ENCODE data around the gene SMYD3.

The SMYD3 gene

GRCh38 chr1:246200738-246201137 lies 306.3 kb downstream of the SMYD3 start:
- H3K4me1 Mint-ChIP-seq = no peaks in the 10 kb centered on the region
- no peaks in the 10 kb centered on the region for H3K9me3 Mint-ChIP-seq
- DNase-seq = no peak
- no peaks in the 10 kb centered on the region for H3K27me3 Mint-ChIP-seq
- no peaks in the 10 kb centered on the region for H3K36me3 Mint-ChIP-seq
- CTCF ChIA-PET = no interaction called here
- no peak overlapping the region for H3K27ac Mint-ChIP-seq
- no peak overlapping the region for H3K4me3 Mint-ChIP-seq

DNA sequence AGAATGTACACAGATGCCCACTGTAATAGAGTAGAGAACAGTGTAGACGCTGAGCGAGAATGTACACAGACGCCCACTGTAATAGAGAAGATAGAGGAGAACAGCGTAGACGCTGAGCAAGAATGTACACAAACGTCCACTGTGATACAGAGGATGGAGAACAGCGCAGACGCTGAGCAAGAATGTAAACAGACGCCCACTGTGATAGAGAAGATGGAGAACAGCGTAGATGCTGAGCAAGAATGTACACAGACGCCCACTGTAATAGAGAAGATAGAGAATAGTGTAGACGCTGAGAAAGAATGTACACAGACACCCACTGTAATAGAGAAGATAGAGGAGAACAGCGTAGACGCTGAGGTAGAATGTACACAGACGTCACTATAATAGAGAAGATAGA lies 306.9 kb downstream of the SMYD3 start:
- CTCF ChIA-PET = no interaction called here
- Mint-ChIP-seq H3K4me1 (no peaks in the 10 kb centered on the region), H3K27ac (no peak overlapping the region), H3K36me3 (no peaks in the 10 kb centered on the region), H3K9me3 (no peaks in the 10 kb centered on the region), H3K4me3 (no peak overlapping the region), H3K27me3 (no peaks in the 10 kb centered on the region)
- DNase-seq = no peak

DNA sequence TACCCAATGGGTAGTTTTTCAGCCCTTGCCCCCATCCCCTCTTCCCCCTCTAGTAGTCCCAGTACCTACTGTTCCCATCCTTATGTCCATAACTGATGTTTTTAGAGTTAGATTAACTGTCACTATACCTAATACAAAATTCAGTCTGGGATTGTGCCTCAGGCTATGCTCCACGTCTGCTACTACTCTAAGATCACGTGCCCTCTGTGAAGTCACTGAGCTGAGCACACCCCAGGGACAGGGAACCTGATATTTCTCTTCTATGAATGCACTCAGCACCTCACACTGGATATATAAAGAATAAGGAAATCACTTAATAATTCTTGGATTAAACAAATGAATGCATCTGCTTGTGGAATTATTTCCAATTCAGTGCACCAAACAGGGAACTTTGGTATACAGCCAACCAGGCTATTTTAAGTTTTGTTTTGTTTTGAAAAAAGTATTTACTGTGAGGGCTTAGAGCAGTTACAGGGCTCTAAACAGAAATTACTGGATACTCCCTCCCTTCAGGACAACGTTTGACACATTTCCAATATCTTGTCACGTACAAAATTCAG lies 307.9 kb downstream of the SMYD3 start:
- Mint-ChIP-seq H3K27ac (no peak overlapping the region), H3K36me3 (no peaks in the 10 kb centered on the region), H3K4me3 (no peak overlapping the region), H3K9me3 (no peaks in the 10 kb centered on the region), H3K27me3 (no peaks in the 10 kb centered on the region), H3K4me1 (no peaks in the 10 kb centered on the region)
- CTCF ChIA-PET = no interaction called here
- no peak for DNase-seq

GRCh38 chr1:246198115-246198816 lies 308.8 kb downstream of the SMYD3 start:
- no peak overlapping the region for H3K27ac Mint-ChIP-seq
- no peaks in the 10 kb centered on the region for H3K9me3 Mint-ChIP-seq
- no peaks in the 10 kb centered on the region for H3K36me3 Mint-ChIP-seq
- DNase-seq = no peak
- CTCF ChIA-PET = no interaction called here
- H3K4me1 Mint-ChIP-seq = no peaks in the 10 kb centered on the region
- H3K4me3 Mint-ChIP-seq = no peak overlapping the region
- H3K27me3 Mint-ChIP-seq = no peaks in the 10 kb centered on the region

GRCh38 chr1:246197076-246197475 lies 310.0 kb downstream of the SMYD3 start:
- Mint-ChIP-seq H3K27ac (no peak overlapping the region), H3K27me3 (no peaks in the 10 kb centered on the region), H3K4me1 (no peaks in the 10 kb centered on the region), H3K9me3 (no peaks in the 10 kb centered on the region), H3K4me3 (no peak overlapping the region), H3K36me3 (no peaks in the 10 kb centered on the region)
- DNase-seq = no peak
- CTCF ChIA-PET = no interaction called here

DNA sequence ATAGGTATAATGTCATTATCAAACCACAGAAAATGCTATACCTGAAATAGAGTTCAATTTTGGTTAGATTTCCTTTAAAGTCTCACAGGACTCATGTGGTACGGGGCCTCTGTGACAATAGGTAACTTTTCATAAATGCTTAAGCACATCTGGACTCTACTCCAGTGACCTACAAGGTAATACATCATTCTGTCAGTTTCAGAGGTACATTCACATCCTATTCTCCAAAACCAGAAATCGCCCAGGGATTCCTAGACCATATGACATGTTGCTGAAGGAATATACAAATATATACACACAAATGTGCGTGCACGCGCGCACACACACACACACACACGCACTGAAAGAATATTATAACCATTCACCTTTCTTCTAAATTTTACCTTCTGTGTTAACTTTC lies 311.8 kb downstream of the SMYD3 start:
- no peaks in the 10 kb centered on the region for H3K36me3 Mint-ChIP-seq
- DNase-seq = no peak
- H3K27ac Mint-ChIP-seq = no peak overlapping the region
- no peaks in the 10 kb centered on the region for H3K27me3 Mint-ChIP-seq
- no peaks in the 10 kb centered on the region for H3K4me1 Mint-ChIP-seq
- CTCF ChIA-PET = no interaction called here
- no peaks in the 10 kb centered on the region for H3K9me3 Mint-ChIP-seq
- H3K4me3 Mint-ChIP-seq = no peak overlapping the region

DNA sequence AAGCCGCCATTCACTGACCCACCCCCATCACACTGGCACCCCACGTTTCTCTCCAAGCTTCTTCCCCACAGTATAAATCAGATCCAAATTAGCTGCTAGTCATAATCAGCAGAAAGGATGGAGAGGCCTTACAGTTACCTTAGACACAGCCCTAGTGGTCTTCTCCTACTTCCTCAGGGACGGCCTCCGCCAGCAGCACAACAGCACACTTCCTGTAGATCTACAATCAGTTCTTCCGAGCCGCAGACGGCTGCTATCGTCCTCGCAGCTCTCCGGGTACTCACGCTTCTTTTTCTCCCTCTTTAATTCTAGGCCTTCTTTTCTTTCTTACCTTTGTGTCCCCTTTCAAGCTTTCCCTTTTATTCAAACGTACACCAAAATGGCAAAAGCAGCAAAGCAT lies 313.5 kb downstream of the SMYD3 start:
- Mint-ChIP-seq H3K4me3 (no peak overlapping the region), H3K4me1 (no peaks in the 10 kb centered on the region), H3K27me3 (no peaks in the 10 kb centered on the region), H3K36me3 (no peaks in the 10 kb centered on the region), H3K27ac (no peak overlapping the region), H3K9me3 (no peaks in the 10 kb centered on the region)
- CTCF ChIA-PET = no interaction called here
- no peak for DNase-seq

GRCh38 chr1:246189126-246189525 lies 318.0 kb downstream of the SMYD3 start:
- H3K4me1 Mint-ChIP-seq = no peaks in the 10 kb centered on the region

GRCh38 chr1:246187834-246188372 lies 319.2 kb downstream of the SMYD3 start:
- Mint-ChIP-seq H3K27ac (no peak overlapping the region), H3K36me3 (no peaks in the 10 kb centered on the region), H3K27me3 (no peaks in the 10 kb centered on the region), H3K4me3 (no peak overlapping the region), H3K9me3 (no peaks in the 10 kb centered on the region), H3K4me1 (no peaks in the 10 kb centered on the region)
- no peak for DNase-seq
- CTCF ChIA-PET = no interaction called here

More at GRCh38 chr1:246189126-246189525, 318.0 kb downstream of the SMYD3 start:
- CTCF ChIA-PET = no interaction called here
- DNase-seq = no peak
- Mint-ChIP-seq H3K36me3 (no peaks in the 10 kb centered on the region), H3K4me3 (no peak overlapping the region), H3K27me3 (no peaks in the 10 kb centered on the region), H3K27ac (no peak overlapping the region), H3K9me3 (no peaks in the 10 kb centered on the region)

- Mint-ChIP-seq H3K27me3 (no peaks in the 10 kb centered on the region), H3K36me3 (no peaks in the 10 kb centered on the region), H3K4me3 (no peak overlapping the region), H3K9me3 (no peaks in the 10 kb centered on the region), H3K27ac (no peak overlapping the region), H3K4me1 (no peaks in the 10 kb centered on the region)
- no peak for DNase-seq
- CTCF ChIA-PET = no interaction called here
These were observed 322.6 kb downstream of the SMYD3 start for GRCh38 chr1:246184503-246184902.

DNA sequence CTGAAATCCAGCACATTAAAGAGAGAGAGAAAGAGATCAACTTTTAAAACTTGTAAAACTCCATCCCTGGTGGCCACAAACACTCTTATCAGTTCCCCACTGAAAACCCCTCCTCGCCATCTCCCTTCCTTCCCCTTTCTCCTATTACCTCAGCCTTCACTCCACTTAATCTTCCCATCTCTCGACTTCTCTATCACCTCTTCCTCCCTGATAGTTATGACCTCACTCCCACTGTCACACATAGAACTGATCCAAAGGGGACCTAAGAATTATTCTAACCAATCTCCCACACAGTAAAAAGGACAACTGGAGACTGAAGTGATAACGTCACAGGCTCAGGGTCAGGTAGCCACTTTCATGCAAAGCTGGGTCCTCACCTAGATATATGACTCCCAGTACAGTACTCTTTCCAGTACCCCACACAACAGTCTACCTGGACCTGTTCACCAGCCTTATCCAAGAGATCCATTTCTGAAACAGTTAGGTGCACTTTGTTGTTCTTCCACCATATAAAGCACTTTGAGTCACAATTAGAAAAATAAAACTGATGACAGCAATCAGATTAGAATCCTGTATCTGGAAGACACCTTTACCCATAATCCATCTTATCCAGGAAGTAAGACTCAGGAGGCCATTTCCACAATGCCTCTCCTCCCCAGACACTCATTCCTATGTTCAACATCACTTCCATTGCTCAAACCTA lies 324.8 kb downstream of the SMYD3 start:
- CTCF ChIA-PET = no interaction called here
- H3K27ac Mint-ChIP-seq = peak overlapping the region; percentile 12
- no peak overlapping the region for H3K4me3 Mint-ChIP-seq
- DNase-seq = no peak
- H3K9me3 Mint-ChIP-seq = no peaks in the 10 kb centered on the region
- H3K27me3 Mint-ChIP-seq = no peaks in the 10 kb centered on the region
- no peaks in the 10 kb centered on the region for H3K4me1 Mint-ChIP-seq
- H3K36me3 Mint-ChIP-seq = no peaks in the 10 kb centered on the region

GRCh38 chr1:246181241-246181640 lies 325.8 kb downstream of the SMYD3 start:
- H3K27ac Mint-ChIP-seq = no peak overlapping the region
- CTCF ChIA-PET = no interaction called here
- H3K9me3 Mint-ChIP-seq = no peaks in the 10 kb centered on the region
- no peak for DNase-seq
- H3K36me3 Mint-ChIP-seq = no peaks in the 10 kb centered on the region
- H3K4me3 Mint-ChIP-seq = no peak overlapping the region
- H3K4me1 Mint-ChIP-seq = no peaks in the 10 kb centered on the region
- no peaks in the 10 kb centered on the region for H3K27me3 Mint-ChIP-seq

DNA sequence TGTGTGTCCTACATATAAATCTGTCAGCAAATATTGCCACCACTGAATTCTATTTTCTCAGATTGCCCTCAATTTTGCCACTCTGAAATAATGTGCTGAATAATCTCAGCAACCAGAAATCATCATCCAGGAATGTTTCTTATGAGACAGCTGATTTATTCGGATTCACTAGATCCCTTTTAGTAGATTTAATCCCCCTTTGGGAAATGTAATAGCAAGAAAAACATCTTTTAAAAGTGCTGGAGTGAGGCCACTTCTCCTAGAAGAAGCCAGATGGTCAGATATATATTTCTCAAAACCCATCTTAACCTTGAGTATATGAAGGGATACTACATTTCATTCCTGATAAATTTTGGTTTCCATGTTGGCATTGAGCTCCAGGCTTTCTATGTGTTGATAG lies 327.7 kb downstream of the SMYD3 start:
- CTCF ChIA-PET = no interaction called here
- Mint-ChIP-seq H3K9me3 (no peaks in the 10 kb centered on the region), H3K36me3 (no peaks in the 10 kb centered on the region), H3K4me1 (no peaks in the 10 kb centered on the region), H3K27me3 (no peaks in the 10 kb centered on the region), H3K4me3 (no peak overlapping the region), H3K27ac (no peak overlapping the region)
- DNase-seq = no peak

GRCh38 chr1:246178717-246179311 lies 328.3 kb downstream of the SMYD3 start:
- Mint-ChIP-seq H3K9me3 (no peaks in the 10 kb centered on the region), H3K4me1 (no peaks in the 10 kb centered on the region), H3K36me3 (no peaks in the 10 kb centered on the region), H3K27ac (no peak overlapping the region), H3K4me3 (no peak overlapping the region), H3K27me3 (no peaks in the 10 kb centered on the region)
- CTCF ChIA-PET = no interaction called here
- no peak for DNase-seq

Data from activated naive CD4-positive, alpha-beta T cell treated with anti-CD3 and anti-CD28 coated beads, Interleukin-2, amount 10 ng/mL, durations not matched to agents 7 days and 5 days (primary cell).